GM18507 (cell line): ENCODE measurements around the gene ETS2.

Source experiments
- DNase-seq: peaks from one replicate; pipeline ENCODE4 v3.0.0; 2011; ENCODE audit warnings: low read depth; ENCODE audit not compliant: insufficient read length; ENCODE audit errors: extremely low spot score
- FAIRE-seq: peaks from 2 replicates; lab custom pipeline; 2011; peaks lifted over from hg19 to GRCh38; lab: Jason Lieb, UNC

Gene ETS2

DNA sequence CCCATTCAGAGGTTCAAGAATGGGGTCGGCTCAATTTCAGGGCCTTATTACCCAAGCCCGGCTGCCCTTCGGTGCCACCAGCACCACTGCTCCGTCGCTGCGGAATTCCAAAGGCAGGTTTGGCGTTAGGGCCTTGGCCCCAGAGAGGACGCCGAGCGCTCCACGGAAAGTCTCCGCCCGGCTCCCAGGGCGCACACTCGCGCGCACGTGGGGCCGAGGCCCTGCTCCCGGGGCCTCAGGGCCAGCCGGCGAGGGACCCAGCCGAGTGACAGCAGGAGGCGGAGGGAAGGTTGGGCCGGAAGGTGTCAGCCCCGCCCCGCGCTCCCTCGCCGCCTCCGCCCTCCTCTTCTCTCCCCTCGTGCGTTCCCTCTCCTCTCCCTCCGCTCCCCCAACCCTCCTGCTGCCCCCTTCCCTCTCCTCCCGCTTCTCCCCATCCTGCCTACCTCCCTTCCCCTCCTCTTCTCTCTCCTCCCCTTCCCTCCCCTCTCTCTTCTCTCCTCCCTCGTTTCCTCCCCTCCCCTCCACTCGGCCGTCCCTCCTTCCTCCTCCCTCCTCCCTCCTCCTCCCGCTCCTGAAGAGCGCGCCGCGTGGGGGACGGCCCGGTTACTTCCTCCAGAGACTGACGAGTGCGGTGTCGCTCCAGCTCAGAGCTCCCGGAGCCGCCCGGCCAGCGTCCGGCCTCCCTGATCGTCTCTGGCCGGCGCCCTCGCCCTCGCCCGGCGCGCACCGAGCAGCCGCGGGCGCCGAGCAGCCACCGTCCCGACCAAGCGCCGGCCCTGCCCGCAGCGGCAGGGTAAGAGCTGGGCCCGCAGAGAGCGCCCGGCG, at the start of gene ETS2:
TSS of gene ETS2 (plus strand) at position 602 of the 825 bp plus-strand sequence. CDS start 4,106 bp downstream, outside the sequence.
- DNase-seq (peak; percentile 71), FAIRE-seq (peak; percentile 42)

DNA sequence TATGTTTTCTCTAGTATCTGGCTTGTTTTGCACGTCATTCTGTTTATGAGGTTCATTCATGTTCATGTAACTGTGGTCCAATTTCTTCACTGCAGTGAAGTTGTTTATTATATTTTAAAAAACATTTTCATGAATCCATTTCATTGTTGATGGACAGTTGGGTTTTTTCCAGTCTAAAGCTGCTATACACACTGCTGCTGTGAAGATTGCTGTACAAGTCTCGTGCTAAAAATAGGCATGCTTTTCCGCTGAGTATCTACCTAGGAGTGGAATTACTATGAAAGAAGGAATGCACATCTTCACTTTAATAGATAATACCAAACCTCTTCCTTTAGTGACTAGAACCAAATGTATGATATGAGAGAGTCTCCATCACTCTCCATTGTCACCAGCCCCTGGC, 49.0 kb upstream of the ETS2 start:
- no peak for DNase-seq

DNA sequence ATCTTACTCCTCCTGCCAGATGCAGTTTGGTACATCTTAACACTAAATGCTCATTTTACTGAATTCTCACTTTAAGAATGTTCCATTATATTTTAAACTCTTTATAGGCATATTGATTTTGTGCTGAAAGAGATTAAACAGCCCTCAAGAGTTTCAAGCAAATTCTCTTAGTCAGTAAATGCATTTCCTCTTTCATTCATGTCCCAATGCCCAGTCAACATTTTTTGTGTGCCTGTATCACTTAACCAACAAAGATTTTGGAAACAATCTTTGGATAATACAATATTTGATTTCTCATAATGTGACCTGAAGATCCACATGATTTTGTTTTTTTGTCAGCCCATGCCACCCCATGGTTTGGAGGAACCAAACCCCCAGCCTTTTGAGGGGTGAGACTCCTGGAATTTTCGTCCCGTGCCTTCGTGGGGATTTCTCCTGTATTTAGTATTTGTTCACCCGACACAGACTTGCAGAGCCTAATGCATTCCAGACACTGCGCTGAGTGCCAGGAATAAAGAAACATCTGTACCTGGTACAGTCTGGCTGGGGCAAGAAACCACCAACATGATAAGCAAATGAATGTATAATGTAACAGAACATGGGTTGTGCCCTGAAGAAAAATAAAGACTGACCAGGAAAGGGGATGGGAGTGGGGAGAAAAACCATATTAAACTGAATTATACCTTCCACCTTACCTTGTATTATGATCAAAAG, 47.1 kb upstream of the ETS2 start:
- no peak for DNase-seq
- no peak for FAIRE-seq

More for the DNA sequence above, 49.0 kb upstream of the ETS2 start:
- no peak for FAIRE-seq

DNA sequence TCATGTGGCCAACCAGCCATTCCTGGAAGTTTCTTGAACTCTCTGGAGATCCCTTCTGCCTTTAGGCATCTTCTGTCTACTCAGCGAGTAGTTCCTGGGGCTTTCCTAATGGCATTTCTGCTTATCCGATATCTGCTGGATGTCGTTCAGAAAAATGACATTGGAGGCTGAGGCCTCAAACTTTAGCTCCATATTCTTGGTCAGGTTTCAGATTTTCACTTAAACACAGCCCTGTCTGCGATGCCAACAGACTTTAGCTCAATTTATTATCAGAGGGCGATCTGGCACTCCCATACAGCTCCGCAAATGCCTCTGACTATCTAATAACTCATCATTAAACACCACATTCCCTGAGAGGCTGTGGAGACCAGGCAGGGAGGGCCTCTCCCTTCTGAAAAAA, 46.3 kb upstream of the ETS2 start:
- DNase-seq: no peak
- no peak for FAIRE-seq

DNA sequence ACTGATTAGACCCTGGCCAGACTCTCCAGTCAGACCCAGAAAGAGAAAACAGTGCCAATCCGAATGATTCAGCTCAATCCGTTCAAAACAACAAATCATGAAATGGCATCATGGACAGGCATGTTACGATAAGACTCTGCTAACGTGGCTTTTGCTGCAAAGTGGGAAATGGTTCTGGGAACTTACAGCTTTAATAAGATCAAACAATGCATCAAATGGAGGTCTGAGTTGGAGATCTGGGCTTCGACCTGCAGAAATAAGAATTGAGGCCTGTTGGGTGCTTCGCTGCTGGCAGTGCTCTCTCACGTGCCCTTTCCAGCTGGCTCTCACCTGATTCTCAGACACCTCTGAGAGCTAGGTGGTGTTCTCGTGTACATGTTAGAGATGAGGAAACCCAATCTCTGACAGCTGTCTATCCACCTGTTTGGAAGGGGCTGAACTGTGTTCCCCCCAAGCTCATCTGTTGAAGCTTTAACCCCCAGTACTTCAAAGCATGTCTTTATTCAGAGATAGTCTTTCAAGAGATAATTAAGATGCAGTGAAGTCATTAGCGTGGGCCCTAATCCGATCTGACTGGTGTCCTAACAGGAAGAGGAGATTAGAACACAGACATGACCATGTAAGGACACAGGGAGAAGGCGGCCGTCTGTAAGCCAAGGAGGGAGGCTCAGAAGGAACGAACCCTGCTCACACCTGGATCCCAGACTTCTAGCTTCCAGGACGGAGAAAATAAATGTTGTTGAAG, 45.5 kb upstream of the ETS2 start:
- FAIRE-seq: no peak
- DNase-seq: no peak

DNA sequence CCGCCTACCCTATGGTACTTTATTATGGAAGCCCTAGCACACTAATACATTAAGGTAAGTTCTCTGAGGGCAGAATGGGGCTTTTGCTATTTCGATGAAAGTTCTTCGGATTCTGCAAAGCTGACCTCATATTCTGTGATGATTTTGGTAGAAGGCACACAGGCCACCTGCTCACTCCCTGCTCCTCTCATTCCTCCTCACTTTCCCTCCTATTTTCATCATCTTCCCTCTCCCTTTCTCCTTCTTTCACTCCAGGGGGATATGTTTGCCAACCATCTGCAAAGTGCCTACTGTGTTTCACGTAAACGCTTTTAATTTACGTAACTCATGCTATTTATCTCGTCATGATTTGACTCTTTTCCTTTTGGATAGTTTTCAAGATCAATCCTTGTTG, 45.0 kb upstream of the ETS2 start:
- FAIRE-seq: no peak
- no peak for DNase-seq

DNA sequence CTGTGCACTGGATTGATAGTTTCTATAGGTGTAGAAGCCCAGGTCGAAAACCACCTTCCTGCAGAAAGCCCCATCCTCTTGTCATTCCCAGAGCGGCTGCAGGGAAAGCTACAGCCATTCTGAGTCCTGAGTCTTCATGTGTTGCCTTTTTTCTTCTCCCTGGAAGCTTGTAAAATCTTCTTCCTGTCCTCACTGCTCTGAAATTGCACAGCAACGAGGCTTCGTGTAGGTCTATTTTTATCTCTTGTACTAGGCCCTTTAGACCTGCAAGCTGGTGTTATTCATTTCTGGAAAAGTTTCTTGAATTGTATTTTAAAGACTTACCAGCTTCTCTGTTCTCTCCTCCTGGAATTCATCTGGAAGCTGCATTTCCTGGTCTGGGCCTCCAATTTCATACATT, 44.2 kb upstream of the ETS2 start:
- no peak for DNase-seq
- no peak for FAIRE-seq

DNA sequence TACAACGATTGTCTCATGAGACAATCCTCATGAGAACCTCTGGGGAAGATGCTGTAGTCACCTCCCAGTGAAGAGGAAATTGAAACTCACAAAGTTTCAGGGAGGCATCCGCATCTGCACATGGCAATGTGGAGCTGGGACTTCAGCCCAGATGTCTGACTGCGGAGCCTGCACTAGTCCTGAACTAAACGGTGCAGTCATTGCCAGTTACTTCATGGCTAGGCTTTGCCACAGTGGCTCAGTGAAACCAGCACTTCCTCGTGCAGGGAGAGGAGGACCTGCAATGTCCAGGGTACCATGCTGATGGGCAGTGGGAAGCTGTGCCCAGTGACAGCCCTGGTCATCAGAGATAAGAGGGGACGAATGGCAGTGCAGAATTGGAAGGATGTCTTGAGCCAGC, 40.7 kb upstream of the ETS2 start:
- FAIRE-seq (no peak), DNase-seq (no peak)

DNA sequence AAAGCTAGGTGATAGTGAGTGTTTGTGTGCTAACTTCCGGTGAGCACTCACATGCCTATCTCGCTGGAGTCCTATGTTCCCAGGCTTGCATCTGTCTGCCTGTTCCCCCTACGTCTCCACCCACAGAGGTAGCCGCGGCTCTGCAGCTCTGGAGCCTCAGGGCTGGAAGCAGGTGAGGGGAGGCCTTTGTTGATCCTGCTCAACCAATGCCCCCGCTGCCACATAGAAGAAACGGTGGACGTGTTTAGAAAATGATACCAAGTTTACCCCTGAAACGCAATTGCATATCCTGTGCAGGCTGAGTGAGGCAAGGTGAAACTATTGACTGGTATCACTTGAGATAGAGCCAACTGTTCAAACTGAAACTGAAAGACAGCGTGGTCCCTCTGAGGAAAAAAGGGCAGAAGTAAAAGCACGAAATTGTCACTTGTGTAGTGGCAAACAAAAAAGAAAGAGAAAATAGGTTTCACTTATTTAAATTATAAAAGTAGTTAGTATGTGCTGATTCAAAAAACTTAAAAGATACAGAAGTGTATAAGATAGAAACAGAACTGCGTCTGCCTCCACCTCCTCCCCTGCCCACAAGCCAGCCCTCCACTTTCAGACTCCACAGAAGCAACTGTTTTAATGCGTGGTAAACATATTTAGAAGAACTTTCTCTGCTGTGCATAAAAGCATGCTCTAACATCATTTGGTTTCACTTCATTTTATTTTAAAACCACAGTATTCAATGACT, 38.6 kb upstream of the ETS2 start:
- FAIRE-seq (peak; percentile 92), DNase-seq (peak; percentile 74)

DNA sequence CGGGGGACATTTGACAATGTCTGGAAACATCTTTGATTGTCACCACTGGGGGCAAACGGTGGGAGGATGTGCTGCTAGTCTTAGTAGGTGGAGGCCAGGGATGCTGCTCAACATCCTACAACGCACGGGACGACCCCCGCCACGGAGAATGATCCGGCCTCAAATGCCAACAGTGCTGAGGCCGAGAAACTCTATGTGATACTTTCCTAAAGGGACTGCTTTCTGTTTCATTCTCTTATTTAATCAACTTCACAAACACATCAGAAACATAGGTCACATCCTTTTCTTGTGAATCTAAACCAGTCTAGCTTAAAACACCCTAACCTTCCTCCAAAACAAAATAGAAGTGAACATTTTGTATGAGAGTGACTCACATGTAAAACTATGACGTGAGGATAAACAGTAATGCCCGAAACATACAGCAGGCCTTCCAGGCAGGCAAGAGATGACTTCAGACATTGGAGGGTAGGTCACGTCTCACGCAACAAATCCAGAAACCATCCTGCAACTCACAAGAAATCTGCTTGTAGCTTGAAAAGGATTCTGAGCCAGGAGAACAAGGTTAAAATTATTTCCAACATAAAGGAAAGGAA, 37.2 kb upstream of the ETS2 start:
- DNase-seq: no peak
- no peak for FAIRE-seq

DNA sequence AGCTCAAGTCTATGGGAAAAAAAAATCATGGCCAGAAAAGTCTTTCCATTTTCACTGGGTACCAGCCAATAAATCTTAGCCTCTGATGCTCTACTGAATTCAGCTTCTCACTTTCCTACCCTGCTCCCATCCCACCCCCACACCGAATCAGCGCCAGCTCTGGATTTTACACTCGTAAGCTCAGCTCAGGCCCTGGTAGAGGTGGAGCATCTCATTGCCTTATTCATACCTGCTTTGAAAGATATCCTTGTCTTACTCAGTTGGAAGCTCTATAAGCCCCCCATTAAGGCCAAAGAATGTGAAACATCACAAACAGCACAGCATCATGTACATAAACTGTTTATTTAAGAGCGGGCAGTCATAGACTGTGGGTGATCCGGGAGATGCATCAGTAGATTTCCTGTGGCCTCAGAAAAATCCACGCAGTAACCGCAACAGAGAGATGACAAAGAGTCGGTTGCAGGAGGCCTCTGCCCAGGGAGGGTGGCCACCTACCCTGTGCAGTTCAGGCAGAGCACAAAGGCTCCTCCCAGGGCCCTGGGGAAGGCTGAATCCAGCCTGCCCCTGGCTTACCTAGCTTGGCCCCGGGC, 36.4 kb upstream of the ETS2 start:
- DNase-seq (no peak), FAIRE-seq (no peak)

DNA sequence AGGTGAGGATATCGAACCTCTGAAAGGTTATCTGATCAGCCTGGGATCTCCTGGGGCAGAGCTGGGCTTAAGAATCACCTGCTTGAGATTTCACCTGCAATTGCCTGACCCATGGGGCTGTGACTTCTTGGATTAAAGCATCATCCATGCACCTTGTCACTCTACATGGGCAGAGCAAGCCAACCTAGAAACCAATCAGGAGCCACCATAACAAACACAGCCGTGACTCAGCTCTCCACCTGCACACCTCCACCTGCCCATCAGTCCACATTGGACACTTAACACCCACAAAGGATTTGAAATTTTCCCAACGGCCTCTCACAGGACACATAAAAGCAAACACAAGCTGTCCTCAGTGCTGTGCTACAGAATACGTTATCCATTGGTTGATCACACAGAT, 35.1 kb upstream of the ETS2 start:
- no peak for FAIRE-seq
- DNase-seq: no peak

DNA sequence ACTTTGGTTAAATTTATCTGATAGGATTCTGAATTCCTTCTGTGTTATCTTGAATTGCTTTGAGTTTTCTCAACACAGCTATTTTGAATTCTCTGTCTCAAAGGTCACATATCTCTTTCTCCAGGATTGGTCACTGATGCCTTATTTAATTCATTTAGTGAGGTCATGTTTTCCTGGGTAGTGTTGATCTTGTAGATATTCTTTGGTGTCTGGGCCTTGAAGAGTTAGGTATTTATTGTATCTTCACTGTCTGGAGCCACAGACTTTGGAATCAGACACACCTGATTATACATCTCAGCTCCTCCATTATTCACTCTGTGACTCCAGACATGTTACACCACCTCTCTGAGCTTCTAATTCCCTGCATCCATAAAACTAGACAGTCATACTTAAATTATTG, 34.2 kb upstream of the ETS2 start:
- no peak for DNase-seq
- no peak for FAIRE-seq

DNA sequence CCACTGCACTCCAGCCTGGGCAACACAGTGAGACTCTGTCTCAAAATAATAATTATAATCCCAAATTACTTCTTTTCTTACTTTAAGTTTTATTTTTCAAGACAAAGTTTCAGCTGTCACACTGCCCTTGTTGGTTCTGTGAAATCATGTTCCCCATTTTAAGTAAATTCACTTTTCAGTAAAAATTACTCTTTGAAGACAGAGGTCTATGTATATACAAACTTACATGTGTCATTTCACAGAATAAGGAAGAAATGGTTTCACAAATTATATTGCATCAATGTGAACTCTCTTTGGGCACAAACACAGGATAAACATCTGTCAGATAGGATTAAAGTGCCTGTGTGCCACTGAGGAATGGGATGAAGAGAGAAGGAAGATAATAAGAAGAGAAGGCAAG, 33.1 kb upstream of the ETS2 start:
- FAIRE-seq (no peak), DNase-seq (no peak)

DNA sequence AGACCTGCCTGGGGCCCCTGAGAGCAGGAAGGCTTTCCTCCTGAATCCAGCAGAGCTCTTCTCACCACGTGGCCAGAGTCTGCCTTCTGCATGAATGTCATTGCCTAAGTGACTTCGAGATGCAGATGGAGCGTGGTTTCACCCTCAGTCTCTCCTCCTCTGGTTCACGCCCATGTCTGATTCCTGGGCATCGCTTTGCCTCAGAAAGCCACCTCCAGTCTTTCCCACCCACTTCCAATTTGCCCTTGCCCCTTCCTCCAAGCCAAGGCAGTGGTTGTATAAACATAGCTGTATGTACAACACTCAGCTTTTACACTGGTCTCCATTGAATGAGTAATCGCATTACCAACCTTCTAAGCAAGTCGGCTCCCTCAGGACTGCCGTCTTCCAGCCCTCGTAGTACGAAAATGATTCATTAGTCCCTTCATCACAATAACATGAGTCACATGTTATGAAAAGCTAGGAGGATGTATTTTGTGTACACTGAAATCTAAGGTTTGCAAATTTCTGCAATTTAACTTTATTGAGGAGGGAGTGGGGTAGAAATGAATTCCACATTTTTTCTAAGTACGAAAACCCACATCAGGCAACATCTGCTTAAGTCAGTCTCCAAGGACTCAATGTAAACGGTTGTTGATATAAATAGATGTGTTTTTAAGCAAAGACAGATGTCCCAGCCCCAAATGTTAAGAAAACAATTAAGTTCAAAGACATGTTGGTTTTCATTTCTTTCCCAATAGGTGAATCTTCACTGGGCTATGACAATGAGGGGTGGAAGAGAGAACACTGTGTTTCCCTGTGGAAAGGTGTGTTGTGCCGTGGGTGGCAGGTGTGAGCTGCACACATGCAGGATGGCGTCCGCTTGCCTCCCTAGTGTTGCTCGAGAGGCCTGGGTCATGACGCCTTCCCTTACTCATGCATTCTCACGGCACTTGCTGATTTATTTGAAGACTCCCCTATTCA, 32.3 kb upstream of the ETS2 start:
- FAIRE-seq: no peak
- no peak for DNase-seq

DNA sequence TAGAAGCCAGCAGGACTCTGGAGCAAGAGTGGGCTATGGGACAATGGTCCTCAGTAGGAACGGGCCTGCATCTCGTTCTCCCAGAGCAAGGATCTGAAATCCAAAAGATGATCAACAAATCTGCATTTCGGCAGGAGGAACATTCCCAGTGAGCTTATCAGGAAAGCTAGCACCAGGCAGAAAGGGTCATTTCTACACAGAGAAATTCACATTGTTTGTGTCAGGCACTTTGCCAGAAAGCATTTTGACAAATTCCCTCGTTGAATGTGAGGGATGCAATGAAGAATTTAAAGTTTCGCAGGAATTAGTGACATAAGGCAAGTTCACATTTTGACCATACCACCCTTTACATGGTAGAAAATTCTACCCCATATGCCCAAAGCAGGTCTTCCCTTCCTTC, 31.6 kb upstream of the ETS2 start:
- FAIRE-seq: no peak

DNA sequence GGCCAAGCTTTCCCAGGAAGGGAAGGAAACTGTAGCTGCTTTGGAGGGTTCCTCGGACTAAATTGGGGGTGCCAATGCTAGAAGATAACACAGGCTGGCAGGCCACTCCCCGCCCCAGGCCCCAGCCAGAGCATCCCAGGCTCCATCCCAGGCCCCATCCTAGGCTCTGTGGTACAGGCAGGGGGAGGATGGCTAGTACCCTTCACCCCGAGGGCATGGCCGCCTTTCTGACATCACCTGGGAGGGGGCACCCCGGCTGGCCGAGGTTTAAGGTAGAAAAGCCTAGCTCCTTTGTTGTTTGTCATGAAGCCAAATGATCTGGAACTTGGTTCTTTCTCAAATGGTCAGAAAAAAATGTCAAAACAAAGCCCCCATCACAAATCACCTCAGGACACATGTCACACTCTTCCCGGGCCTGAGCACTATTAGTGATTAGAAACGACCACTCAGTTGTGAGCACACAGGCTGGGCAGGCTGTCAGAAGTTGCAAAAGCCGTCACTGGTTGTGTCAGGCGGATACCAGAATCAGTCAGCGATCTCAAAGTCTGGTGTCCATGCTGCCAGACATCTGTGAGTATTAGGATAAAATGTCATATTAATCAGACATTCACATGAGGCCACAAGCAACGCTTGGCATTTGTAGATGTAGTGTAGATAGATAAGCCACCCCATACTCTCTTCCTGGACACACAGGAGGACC, 31.0 kb upstream of the ETS2 start:
- DNase-seq: no peak
- FAIRE-seq: no peak

More for the DNA sequence above, 31.6 kb upstream of the ETS2 start:
- no peak for DNase-seq
